Keratinocyte (primary cell): ENCODE data around the gene MLEC. TPM values are rescaled to one million over a fixed set of nuclear protein-coding genes. Genes with fewer than 3 reads are reported as not detected.

Experiments
- DNase-seq: peaks from one replicate; pipeline ENCODE4 v3.0.0-alpha.2; 2011; ENCODE audit warnings: low read depth, missing footprints, low spot score
- FAIRE-seq: peaks from 2 replicates; lab custom pipeline; 2011; peaks lifted over from hg19 to GRCh38; lab: Jason Lieb, UNC
- H2AFZ ChIP-seq: 2 replicates; pipeline ENCODE4 v1.6.0; 2012; ENCODE audit warnings: low read length, control low read depth, inconsistent platforms; ENCODE audit not compliant: control insufficient read depth
- H3K27ac ChIP-seq: 2 replicates; pipeline ENCODE4 v1.5.1; 2011; ENCODE audit warnings: low read length; ENCODE audit not compliant: control insufficient read depth, insufficient read depth
- H3K27me3 ChIP-seq: 3 replicates; pipeline ENCODE4 v1.6.0; 2011; ENCODE audit warnings: low read length; ENCODE audit not compliant: control insufficient read depth, insufficient read depth; ENCODE audit errors: extremely low read depth
- H3K36me3 ChIP-seq, 2 experiments: 2 replicates in 1 of 2; 3 replicates in 1 of 2; pipeline ENCODE4 v1.5.1; 2011; ENCODE audit warnings: low read length in 2 of 2, mild to moderate bottlenecking in 1 of 2; ENCODE audit not compliant: control insufficient read depth in 2 of 2, insufficient read depth in 2 of 2; ENCODE audit errors: extremely low read depth in 1 of 2
- H3K4me1 ChIP-seq: 3 replicates; pipeline ENCODE4 v1.5.1; 2011; ENCODE audit warnings: low read length; ENCODE audit not compliant: control insufficient read depth, insufficient read depth; ENCODE audit errors: extremely low read depth
- H3K4me2 ChIP-seq: 3 replicates; pipeline ENCODE4 v1.6.0; 2011; ENCODE audit warnings: low read depth, low read length; ENCODE audit not compliant: control insufficient read depth, insufficient read depth; ENCODE audit errors: extremely low read depth
- H3K4me3 ChIP-seq, 3 experiments: fragments of 200-600 bp in 1 of 3; sonication (generic) in 1 of 3; 2 replicates in 2 of 3; 3 replicates in 1 of 3; pipeline ENCODE4 v1.5.1; 2011 to 2016; ENCODE audit warnings: low read length in 3 of 3, mild to moderate bottlenecking in 3 of 3, control low read depth in 2 of 3, inconsistent platforms in 1 of 3, low read depth in 1 of 3, mixed read lengths in 1 of 3, mixed run types in 1 of 3, moderate library complexity in 1 of 3; ENCODE audit not compliant: control insufficient read depth in 2 of 3, insufficient read depth in 2 of 3; ENCODE audit errors: extremely low read depth in 1 of 3
- H3K79me2 ChIP-seq: 2 replicates; pipeline ENCODE4 v1.6.0; 2012; ENCODE audit warnings: low read length; ENCODE audit not compliant: control insufficient read depth, insufficient read depth
- H3K9ac ChIP-seq: 3 replicates; pipeline ENCODE4 v1.6.0; 2011; ENCODE audit warnings: low read length; ENCODE audit not compliant: control insufficient read depth, insufficient read depth; ENCODE audit errors: extremely low read depth
- H3K9me1 ChIP-seq: 3 replicates; pipeline ENCODE4 v1.6.0; 2011; ENCODE audit warnings: low read length; ENCODE audit not compliant: control insufficient read depth, insufficient read depth; ENCODE audit errors: extremely low read depth
- H3K9me3 ChIP-seq: 2 replicates; pipeline ENCODE4 v1.5.1; 2012; ENCODE audit warnings: low read depth, low read length; ENCODE audit not compliant: control insufficient read depth
- H4K20me1 ChIP-seq: 3 replicates; pipeline ENCODE4 v1.6.0; 2011; ENCODE audit warnings: low read length; ENCODE audit not compliant: control insufficient read depth, insufficient read depth; ENCODE audit errors: extremely low read depth
- EZH2 ChIP-seq: IDR thresholded peaks from one replicate; pipeline ENCODE4 v1.6.1; 2012; ENCODE audit warnings: inconsistent platforms, mild to moderate bottlenecking, low read length, moderate library complexity
- dilution Hi-C: fragments of 300-500 bp; cut with MboI; formaldehyde crosslinking; loops from one replicate; pipeline ENCODE4 v1.7.0; 2020; ENCODE audit warnings: low sequenced_read_pairs; ENCODE audit not compliant: extremely low pct_ligation_motif_present
- polyA plus RNA-seq, 5 experiments: library from polyadenylated mRNA; depleted of rRNA in 3 of 5; stranded (reverse) in 3 of 5; stranded (forward) in 1 of 5; unstranded in 1 of 5; fragments of >200 nt; gene quantifications; 1 replicate in 1 of 5; 2 replicates in 3 of 5; 3 replicates in 1 of 5; pipeline versions ENCODE4 v1.2.1 to v1.2.3, GENCODE V29; 2011 to 2012; ENCODE audit warnings: missing spikeins in 2 of 5, low read depth in 1 of 5, low replicate concordance in 1 of 5
- TF ChIP-seq, protein P1 (sequence below), 3 experiments: IDR thresholded peaks in 1 of 3; conservative IDR thresholded peaks in 1 of 3; optimal IDR thresholded peaks in 1 of 3; 2 replicates in 2 of 3; 3 replicates in 1 of 3; pipeline versions ENCODE3 to v1.5.1; 2011; ENCODE audit warnings: low read length in 3 of 3, mild to moderate bottlenecking in 3 of 3, moderate library complexity in 2 of 3, control low read depth in 1 of 3, inconsistent platforms in 1 of 3; ENCODE audit not compliant: insufficient read depth in 2 of 3; ENCODE audit errors: extremely low read depth in 1 of 3

Gene MLEC
- polyA plus RNA-seq, 1 donor (not counting 4 experiments of a cell fraction or from before 2014, with no cell fraction given): 65.2 TPM

DNA sequence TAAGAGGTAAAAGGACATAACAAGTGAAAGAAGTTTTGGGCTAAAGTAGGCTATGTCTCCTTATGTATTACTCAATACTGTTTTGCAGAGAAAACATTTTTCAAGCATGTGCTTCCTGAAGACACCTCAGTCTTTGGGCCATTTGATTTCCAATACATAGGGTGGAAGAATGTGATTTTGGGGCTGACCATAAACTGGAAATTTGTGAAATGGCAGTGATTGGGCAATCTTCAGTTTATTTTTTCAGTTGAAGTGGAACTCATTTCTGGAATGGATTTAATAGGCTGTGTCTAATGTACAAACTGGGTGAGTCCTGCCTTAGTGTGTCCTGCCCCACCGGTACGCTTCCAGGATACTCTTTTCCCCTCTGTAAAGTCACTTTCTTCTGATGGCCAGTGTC, 35.8 kb downstream of the MLEC start:
- no peak for DNase-seq
- no peaks in the 10 kb centered on the region for H3K9me3 ChIP-seq
- dilution Hi-C loops: no loop called here
- no peaks in the 10 kb centered on the region for H3K79me2 ChIP-seq
- no peak overlapping the region for H3K4me2 ChIP-seq
- H3K4me3 ChIP-seq: no peak overlapping the region
- no peak overlapping the region for H2AFZ ChIP-seq
- no peak overlapping the region for H3K27ac ChIP-seq
- no peak for FAIRE-seq
- H3K36me3 ChIP-seq: peaks cover 25 to 37% of the 10 kb centered on the region in 2 experiments
- H3K27me3 ChIP-seq: no peaks in the 10 kb centered on the region
- no peak overlapping the region for H3K9ac ChIP-seq
- H4K20me1 ChIP-seq: no peaks in the 10 kb centered on the region
- peaks cover 14% of the 10 kb centered on the region for H3K4me1 ChIP-seq
- TF ChIP-seq EZH2: no peak
- TF ChIP-seq, protein P1, sequence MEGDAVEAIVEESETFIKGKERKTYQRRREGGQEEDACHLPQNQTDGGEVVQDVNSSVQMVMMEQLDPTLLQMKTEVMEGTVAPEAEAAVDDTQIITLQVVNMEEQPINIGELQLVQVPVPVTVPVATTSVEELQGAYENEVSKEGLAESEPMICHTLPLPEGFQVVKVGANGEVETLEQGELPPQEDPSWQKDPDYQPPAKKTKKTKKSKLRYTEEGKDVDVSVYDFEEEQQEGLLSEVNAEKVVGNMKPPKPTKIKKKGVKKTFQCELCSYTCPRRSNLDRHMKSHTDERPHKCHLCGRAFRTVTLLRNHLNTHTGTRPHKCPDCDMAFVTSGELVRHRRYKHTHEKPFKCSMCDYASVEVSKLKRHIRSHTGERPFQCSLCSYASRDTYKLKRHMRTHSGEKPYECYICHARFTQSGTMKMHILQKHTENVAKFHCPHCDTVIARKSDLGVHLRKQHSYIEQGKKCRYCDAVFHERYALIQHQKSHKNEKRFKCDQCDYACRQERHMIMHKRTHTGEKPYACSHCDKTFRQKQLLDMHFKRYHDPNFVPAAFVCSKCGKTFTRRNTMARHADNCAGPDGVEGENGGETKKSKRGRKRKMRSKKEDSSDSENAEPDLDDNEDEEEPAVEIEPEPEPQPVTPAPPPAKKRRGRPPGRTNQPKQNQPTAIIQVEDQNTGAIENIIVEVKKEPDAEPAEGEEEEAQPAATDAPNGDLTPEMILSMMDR (optimal IDR thresholded peaks at IDR 0.05 in 1 of 3, IDR thresholded peaks at IDR 0.05 in 1 of 3, conservative IDR thresholded peaks at IDR 0.05 in 1 of 3; ENCODE audit: extremely low read depth in 1 of 3, insufficient read depth in 2 of 3, low read length in 3 of 3): no peak
- no peaks in the 10 kb centered on the region for H3K9me1 ChIP-seq

DNA sequence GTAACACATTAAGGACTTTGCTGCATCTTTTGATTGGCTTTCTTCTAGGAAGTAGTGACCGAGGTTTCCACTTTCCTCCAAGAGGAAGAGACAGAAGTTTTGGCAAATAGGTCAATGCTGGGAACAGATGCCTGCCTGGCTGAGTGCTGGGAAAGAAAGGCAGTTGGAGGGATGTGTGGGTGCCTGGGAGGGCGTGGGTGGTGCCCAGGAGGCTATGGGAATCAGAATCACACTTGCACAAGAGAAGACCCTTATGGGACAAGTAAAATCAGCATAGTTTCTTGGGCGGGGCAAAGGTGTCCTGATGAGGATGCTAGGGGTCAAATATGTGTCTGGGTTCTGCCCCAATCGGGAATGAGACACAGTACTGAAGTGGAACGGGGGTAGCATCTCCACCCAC, 37.8 kb downstream of the MLEC start:
- Histone ChIP-seq H3K4me2 (no peak overlapping the region), H3K4me1 (peaks cover 14% of the 10 kb centered on the region), H3K9me1 (no peaks in the 10 kb centered on the region), H3K27ac (no peak overlapping the region), H3K4me3 (no peak overlapping the region), H3K27me3 (no peaks in the 10 kb centered on the region), H4K20me1 (no peaks in the 10 kb centered on the region), H2AFZ (no peak overlapping the region), H3K36me3 (peaks cover 22 to 31% of the 10 kb centered on the region in 2 experiments), H3K9ac (no peak overlapping the region), H3K9me3 (no peaks in the 10 kb centered on the region), H3K79me2 (no peaks in the 10 kb centered on the region)
- DNase-seq: no peak
- no peak for TF ChIP-seq EZH2
- TF ChIP-seq, protein P1 (optimal IDR thresholded peaks at IDR 0.05 in 1 of 3, IDR thresholded peaks at IDR 0.05 in 1 of 3, conservative IDR thresholded peaks at IDR 0.05 in 1 of 3; ENCODE audit: extremely low read depth in 1 of 3, insufficient read depth in 2 of 3, low read length in 3 of 3): no peak
- dilution Hi-C loops: no loop called here
- no peak for FAIRE-seq
